Adipocyte (in vitro differentiated cells): ENCODE data around the gene FEZ2.

Experiments used
- DNase-seq: peaks from one replicate; pipeline ENCODE4 v3.0.0-alpha.2; 2015; ENCODE audit warnings: low read depth
- H3K27me3 ChIP-seq: replicated peaks from 2 replicates; pipeline ENCODE4 v1.7.0; 2013; ENCODE audit warnings: mild to moderate bottlenecking, low read length, moderate library complexity; ENCODE audit not compliant: control insufficient read depth, insufficient read depth
- H3K36me3 ChIP-seq: 2 replicates; pipeline ENCODE4 v1.7.0; 2013; ENCODE audit warnings: low read length, mild to moderate bottlenecking, moderate library complexity; ENCODE audit not compliant: control insufficient read depth, insufficient read depth, severe bottlenecking
- H3K4me1 ChIP-seq: 2 replicates; pipeline ENCODE4 v1.7.0; 2013; ENCODE audit warnings: mild to moderate bottlenecking, low read length, moderate library complexity; ENCODE audit not compliant: control insufficient read depth, insufficient read depth
- H3K4me3 ChIP-seq: 2 replicates; pipeline ENCODE4 v1.7.0; 2013; ENCODE audit warnings: mild to moderate bottlenecking, low read length, moderate library complexity
- H3K9ac ChIP-seq: 2 replicates; pipeline ENCODE4 v1.7.0; 2013; ENCODE audit warnings: mild to moderate bottlenecking, low read length, moderate library complexity
- H3K9me3 ChIP-seq: 2 replicates; pipeline ENCODE4 v1.7.0; 2013; ENCODE audit warnings: mild to moderate bottlenecking, low read length, moderate library complexity; ENCODE audit not compliant: control insufficient read depth

The FEZ2 gene

GRCh38 chr2:36541891-36542595 is 55.9 kb downstream of the FEZ2 start:
- Histone ChIP-seq H3K4me1 (peaks cover 18% of the 10 kb centered on the region), H3K36me3 (peaks cover 98% of the 10 kb centered on the region), H3K4me3 (no peak overlapping the region), H3K9me3 (no peaks in the 10 kb centered on the region), H3K27me3 (no peaks in the 10 kb centered on the region), H3K9ac (no peak overlapping the region)
- no peak for DNase-seq

- Histone ChIP-seq H3K36me3 (peaks cover 98% of the 10 kb centered on the region), H3K4me3 (no peak overlapping the region), H3K9me3 (no peaks in the 10 kb centered on the region), H3K4me1 (peaks cover 16% of the 10 kb centered on the region), H3K9ac (no peak overlapping the region), H3K27me3 (no peaks in the 10 kb centered on the region)
- DNase-seq = no peak
These were observed 56.8 kb downstream of the FEZ2 start for GRCh38 chr2:36540986-36541754.

GRCh38 chr2:36539631-36540030 is 58.3 kb downstream of the FEZ2 start:
- H3K9ac ChIP-seq = no peak overlapping the region
- H3K36me3 ChIP-seq = peaks cover 90% of the 10 kb centered on the region
- peak; percentile 28 for DNase-seq
- H3K9me3 ChIP-seq = no peaks in the 10 kb centered on the region
- peaks cover 12% of the 10 kb centered on the region for H3K4me1 ChIP-seq
- no peaks in the 10 kb centered on the region for H3K27me3 ChIP-seq
- H3K4me3 ChIP-seq = no peak overlapping the region

GRCh38 chr2:36538335-36538734 is 59.6 kb downstream of the FEZ2 start:
- Histone ChIP-seq H3K9me3 (no peaks in the 10 kb centered on the region), H3K27me3 (no peaks in the 10 kb centered on the region), H3K36me3 (peaks cover 81% of the 10 kb centered on the region), H3K4me1 (peaks cover 12% of the 10 kb centered on the region), H3K9ac (no peak overlapping the region), H3K4me3 (no peak overlapping the region)
- DNase-seq = no peak

GRCh38 chr2:36536776-36537175 is 61.2 kb downstream of the FEZ2 start:
- Histone ChIP-seq H3K4me3 (no peak overlapping the region), H3K9me3 (no peaks in the 10 kb centered on the region), H3K9ac (no peak overlapping the region), H3K36me3 (peaks cover 81% of the 10 kb centered on the region), H3K4me1 (peaks cover 13% of the 10 kb centered on the region), H3K27me3 (no peaks in the 10 kb centered on the region)
- no peak for DNase-seq

GRCh38 chr2:36535099-36535498 is 62.9 kb downstream of the FEZ2 start:
- H3K27me3 ChIP-seq = no peaks in the 10 kb centered on the region
- peaks cover 29% of the 10 kb centered on the region for H3K4me1 ChIP-seq
- no peak overlapping the region for H3K9ac ChIP-seq
- no peak for DNase-seq
- no peak overlapping the region for H3K4me3 ChIP-seq
- peaks cover 70% of the 10 kb centered on the region for H3K36me3 ChIP-seq
- H3K9me3 ChIP-seq = no peaks in the 10 kb centered on the region

- H3K36me3 ChIP-seq = peaks cover 68% of the 10 kb centered on the region
- no peak overlapping the region for H3K4me3 ChIP-seq
- H3K9me3 ChIP-seq = no peaks in the 10 kb centered on the region
- no peak for DNase-seq
- H3K4me1 ChIP-seq = peaks cover 29% of the 10 kb centered on the region
- no peak overlapping the region for H3K9ac ChIP-seq
- no peaks in the 10 kb centered on the region for H3K27me3 ChIP-seq
These were observed 63.6 kb downstream of the FEZ2 start for GRCh38 chr2:36534275-36534799.

GRCh38 chr2:36530983-36531354 is 67.0 kb downstream of the FEZ2 start:
- Histone ChIP-seq H3K4me3 (peak overlapping the region; percentile 42), H3K4me1 (peaks cover 25% of the 10 kb centered on the region), H3K27me3 (no peaks in the 10 kb centered on the region), H3K9ac (peak overlapping the region; percentile 55), H3K36me3 (peaks cover 65% of the 10 kb centered on the region), H3K9me3 (no peaks in the 10 kb centered on the region)
- peak; percentile 65 for DNase-seq

- H3K4me1 ChIP-seq = peaks cover 25% of the 10 kb centered on the region
- peaks cover 64% of the 10 kb centered on the region for H3K36me3 ChIP-seq
- DNase-seq = peak; percentile 65
- no peaks in the 10 kb centered on the region for H3K9me3 ChIP-seq
- H3K27me3 ChIP-seq = no peaks in the 10 kb centered on the region
- H3K9ac ChIP-seq = peak overlapping the region; percentile 55
- peak overlapping the region; percentile 42 for H3K4me3 ChIP-seq
These were observed 67.6 kb downstream of the FEZ2 start for GRCh38 chr2:36530178-36530982.

GRCh38 chr2:36528766-36529392 is 69.1 kb downstream of the FEZ2 start:
- H3K4me1 ChIP-seq = peaks cover 25% of the 10 kb centered on the region
- no peaks in the 10 kb centered on the region for H3K27me3 ChIP-seq
- no peaks in the 10 kb centered on the region for H3K9me3 ChIP-seq
- DNase-seq = no peak
- peaks cover 77% of the 10 kb centered on the region for H3K36me3 ChIP-seq
- no peak overlapping the region for H3K9ac ChIP-seq
- H3K4me3 ChIP-seq = no peak overlapping the region
